ENCODE measurements around the gene NKAIN4.

The NKAIN4 gene

DNA sequence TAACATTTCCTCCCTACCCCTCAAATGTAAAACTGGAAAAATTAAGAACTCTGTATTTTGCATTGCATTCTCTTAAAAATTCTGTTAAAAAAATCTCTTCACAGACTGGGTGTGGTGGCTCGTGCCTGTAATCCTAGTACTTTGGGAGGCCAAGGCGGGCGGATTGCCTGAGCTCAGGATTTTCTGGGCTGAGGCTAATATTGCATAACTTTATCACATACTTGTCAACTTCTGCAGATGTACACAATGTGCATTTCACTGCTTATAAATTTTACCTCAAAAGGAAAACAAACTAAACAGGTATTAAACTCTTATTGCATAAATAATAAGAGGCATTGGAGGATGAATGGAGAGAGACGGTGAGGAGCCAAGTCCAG, 59.5 kb downstream of the NKAIN4 start:
- no peak for DNase-seq (ENCODE audit: low read depth in 3 of 3)

DNA sequence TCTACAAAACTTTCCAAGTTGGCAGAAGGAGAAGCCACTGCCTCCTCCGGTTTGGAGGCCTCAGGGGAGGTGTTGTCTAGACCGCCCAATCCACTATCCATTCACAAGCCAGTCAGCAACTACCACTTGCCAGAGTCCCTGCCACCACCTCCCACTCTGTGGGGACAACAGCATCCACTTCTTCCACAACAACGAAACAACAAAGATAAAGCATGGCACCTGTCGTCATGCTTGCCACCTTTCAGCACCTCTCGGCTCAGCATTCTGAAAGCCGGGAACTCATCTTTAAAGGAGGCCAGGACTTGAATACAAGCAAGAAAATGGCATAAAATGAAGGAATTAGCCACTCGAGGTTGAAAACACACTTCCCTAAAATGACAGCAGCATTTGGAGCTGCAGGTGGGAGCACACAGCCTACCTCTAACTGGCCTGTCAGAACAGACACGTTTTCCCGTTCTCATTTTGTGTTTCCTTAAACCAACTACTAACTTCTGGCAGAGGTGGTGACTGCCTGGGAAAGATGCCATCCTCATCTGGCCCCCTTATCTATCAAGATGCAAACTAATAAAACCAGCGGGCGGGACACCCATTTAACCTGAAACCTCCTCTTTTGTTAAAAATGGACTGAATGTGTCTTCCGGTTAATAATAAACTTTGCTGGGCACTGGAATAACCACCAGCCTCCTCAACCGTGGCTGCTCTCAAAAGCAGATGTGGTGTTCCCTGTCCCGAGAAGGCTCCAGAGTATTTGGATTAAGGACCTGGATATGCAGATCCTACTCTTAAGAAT, 60.1 kb downstream of the NKAIN4 start:
- DNase-seq (ENCODE audit: low read depth in 3 of 3), result no peak

DNA sequence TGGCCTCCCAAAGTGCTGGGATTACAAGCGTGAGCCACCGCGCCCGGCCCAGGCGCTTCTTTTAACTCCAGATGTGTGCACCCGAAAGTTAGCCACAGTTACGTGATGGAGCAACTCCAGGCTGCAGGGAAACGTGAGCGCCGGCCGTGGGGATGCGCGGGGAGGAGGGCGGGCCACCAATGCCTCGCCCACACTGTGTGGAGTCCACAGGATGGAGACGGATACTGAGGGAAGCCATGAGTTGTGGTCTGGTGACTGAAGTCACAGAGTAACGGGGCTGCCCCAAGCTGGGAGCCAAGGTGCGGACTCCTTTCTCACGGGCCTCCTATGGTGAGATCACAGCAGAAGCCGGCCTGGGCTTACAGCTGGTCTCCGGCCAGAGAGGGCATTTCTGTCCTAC, 61.5 kb downstream of the NKAIN4 start:
- DNase-seq (ENCODE audit: low read depth in 3 of 3), result no peak

GRCh38 chr20:63191400-63191799, 62.9 kb downstream of the NKAIN4 start:
- no peak for DNase-seq (ENCODE audit: low read depth in 3 of 3)

DNA sequence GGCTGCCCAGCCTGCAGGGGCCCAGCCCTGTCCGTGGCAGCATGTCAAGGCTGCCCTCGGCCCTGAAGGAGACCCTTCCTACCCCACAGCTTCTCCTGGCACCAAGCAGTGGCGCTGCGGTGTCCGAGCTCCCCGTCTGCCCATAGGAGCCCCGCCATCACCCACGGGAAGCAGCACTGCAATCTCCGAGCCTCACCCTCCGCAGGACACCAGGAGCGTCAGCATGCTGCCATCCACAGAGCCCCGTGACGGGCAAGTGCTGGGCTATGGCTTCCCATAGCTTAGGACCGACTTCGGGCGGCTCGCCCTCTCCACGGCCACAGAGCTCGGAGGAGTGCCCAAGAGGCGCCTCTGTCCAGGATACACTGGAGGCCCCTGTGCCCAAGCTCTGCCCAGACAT, 63.4 kb downstream of the NKAIN4 start:
- no peak for DNase-seq (ENCODE audit: low read depth in 3 of 3)
